Esophagus muscularis mucosa (tissue), 4 donors: ENCODE measurements around the gene MRPL39. TPM values are rescaled to one million over a fixed set of nuclear protein-coding genes. Genes with fewer than 3 reads are reported as not detected.

Experiments
- DNase-seq: peaks from one replicate; pipeline ENCODE4 v3.0.0-alpha.2; 2017; ENCODE audit errors: extremely low spot score
- H3K27ac ChIP-seq, 4 donors: fragments of 200-600 bp; sonication (generic); replicated peaks in 1 of 4; 1 replicate in 3 of 4; 2 replicates in 1 of 4; pipeline ENCODE4 v1.5.1; 2016 to 2019; ENCODE audit warnings: mild to moderate bottlenecking in 1 of 4
- H3K27me3 ChIP-seq, 4 donors: fragments of 200-600 bp; sonication (generic); one replicate each; pipeline versions ENCODE4 v1.5.1 to v1.6.0; 2016 to 2019
- H3K36me3 ChIP-seq, 4 donors: fragments of 200-600 bp; sonication (generic); one replicate each; pipeline ENCODE4 v1.5.1; 2016 to 2019
- H3K4me1 ChIP-seq, 4 donors: fragments of 200-600 bp; sonication (generic); one replicate each; pipeline ENCODE4 v1.5.1; 2016 to 2019
- H3K4me3 ChIP-seq, 4 donors: fragments of 200-600 bp; sonication (generic); 1 replicate in 2 of 4; 2 replicates in 2 of 4; pipeline ENCODE4 v1.5.1; 2016 to 2019; ENCODE audit warnings: mild to moderate bottlenecking in 4 of 4, moderate library complexity in 1 of 4
- H3K9me3 ChIP-seq, 4 donors: fragments of 200-600 bp; sonication (generic); 1 replicate in 3 of 4; 2 replicates in 1 of 4; pipeline ENCODE4 v1.5.1; 2016 to 2019
- EP300 ChIP-seq: sonication (generic); formaldehyde crosslinking; IDR thresholded peaks from one replicate; pipeline ENCODE4 v1.6.1; 2017; ENCODE audit warnings: antibody characterized with exemption
- POLR2A ChIP-seq: fragments of 450-650 bp; IDR thresholded peaks from one replicate; pipeline ENCODE4 v1.6.1; 2017; ENCODE audit warnings: antibody characterized with exemption, moderate library complexity, mild to moderate bottlenecking, low read depth
- POLR2AphosphoS5 ChIP-seq, 2 donors: sonication (generic); formaldehyde crosslinking; IDR thresholded peaks; one replicate each; pipeline ENCODE4 v1.6.1; 2017; ENCODE audit warnings: antibody characterized with exemption in 2 of 2
- WGBS: methylation state at CpG from one replicate; pipeline ENCODE4 v1.1.5; 2018; 5-methylcytosine and 5-hydroxymethylcytosine counted together
- intact Hi-C: fragments of 100-400 bp; cut with DNase I; formaldehyde crosslinking; loops from one replicate; pipeline ENCODE4 v1.15.1; 2023
- total RNA-seq, 4 donors: library from RNA; depleted of rRNA; stranded (reverse); fragments of >200 nt; gene quantifications; one replicate each; pipeline versions ENCODE4 v1.1.0 to v1.2.1, GENCODE V29; 2016
- TF ChIP-seq, protein P1 (sequence below), 3 experiments: fragments of 200-600 bp in 2 of 3; fragments of 450-650 bp in 1 of 3; sonication (generic) in 2 of 3; IDR thresholded peaks; one replicate each; pipeline ENCODE4 v1.5.1; 2017 to 2019; ENCODE audit warnings: antibody characterized with exemption in 3 of 3, mild to moderate bottlenecking in 2 of 3, moderate library complexity in 1 of 3

The MRPL39 gene
- total RNA-seq, 4 donors from 2014 or later: 22.0 to 31.8 (median 27.4) TPM

DNA sequence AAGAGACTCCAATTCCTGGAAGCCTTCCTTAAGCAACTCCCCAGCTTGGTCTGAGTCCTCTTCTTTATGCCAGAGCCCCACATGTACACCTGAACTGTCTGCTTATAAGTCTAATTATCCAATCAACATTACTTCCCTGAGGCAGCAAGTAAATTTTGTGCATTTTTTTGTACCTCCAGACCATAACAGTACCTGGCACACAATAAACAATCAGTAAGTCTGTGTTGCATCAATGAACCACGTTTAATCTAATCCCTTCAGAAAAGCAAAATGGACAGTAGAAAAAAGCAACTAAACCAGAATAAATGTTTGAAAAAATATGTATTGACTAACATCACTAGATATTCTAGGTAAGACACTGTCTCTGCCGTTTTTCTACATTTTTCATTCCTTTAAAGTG is 20.5 kb downstream of the MRPL39 start:
- intact Hi-C loops: no loop called here
- no peak for DNase-seq
- Histone ChIP-seq H3K36me3 (peaks cover 13 to 71% (median 51%) of the 10 kb centered on the region in 4 donors), H3K9me3 (no peaks in the 10 kb centered on the region), H3K4me1 (no peaks in the 10 kb centered on the region), H3K4me3 (no peak overlapping the region), H3K27ac (no peak overlapping the region), H3K27me3 (no peaks in the 10 kb centered on the region)
- WGBS: 80% methylated on average over 2 of the region's 2 CpGs
- TF ChIP-seq EP300 (no peak), POLR2AphosphoS5 (IDR thresholded peaks at IDR 0.05) (no peak), POLR2A (no peak)
- TF ChIP-seq, protein P1, sequence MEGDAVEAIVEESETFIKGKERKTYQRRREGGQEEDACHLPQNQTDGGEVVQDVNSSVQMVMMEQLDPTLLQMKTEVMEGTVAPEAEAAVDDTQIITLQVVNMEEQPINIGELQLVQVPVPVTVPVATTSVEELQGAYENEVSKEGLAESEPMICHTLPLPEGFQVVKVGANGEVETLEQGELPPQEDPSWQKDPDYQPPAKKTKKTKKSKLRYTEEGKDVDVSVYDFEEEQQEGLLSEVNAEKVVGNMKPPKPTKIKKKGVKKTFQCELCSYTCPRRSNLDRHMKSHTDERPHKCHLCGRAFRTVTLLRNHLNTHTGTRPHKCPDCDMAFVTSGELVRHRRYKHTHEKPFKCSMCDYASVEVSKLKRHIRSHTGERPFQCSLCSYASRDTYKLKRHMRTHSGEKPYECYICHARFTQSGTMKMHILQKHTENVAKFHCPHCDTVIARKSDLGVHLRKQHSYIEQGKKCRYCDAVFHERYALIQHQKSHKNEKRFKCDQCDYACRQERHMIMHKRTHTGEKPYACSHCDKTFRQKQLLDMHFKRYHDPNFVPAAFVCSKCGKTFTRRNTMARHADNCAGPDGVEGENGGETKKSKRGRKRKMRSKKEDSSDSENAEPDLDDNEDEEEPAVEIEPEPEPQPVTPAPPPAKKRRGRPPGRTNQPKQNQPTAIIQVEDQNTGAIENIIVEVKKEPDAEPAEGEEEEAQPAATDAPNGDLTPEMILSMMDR (IDR thresholded peaks at IDR 0.05): no peak

DNA sequence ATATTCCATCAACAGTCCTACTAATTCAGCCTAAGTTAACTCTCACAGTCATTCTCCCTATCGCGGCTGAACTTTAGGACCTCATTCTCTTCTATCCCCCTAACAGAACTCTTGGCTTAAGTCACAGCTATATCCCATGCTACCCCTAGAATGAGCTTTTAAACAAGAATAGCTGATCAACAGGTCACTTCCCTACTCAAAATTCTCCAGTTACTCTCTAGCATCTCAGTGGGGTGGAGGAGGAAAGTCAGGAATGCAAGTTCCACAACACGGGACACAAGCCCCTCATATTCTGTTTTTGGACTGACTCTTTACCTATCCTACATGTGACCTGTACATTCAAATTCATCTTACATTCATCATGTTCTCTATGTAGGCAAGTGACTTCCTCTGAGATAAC is 21.0 kb downstream of the MRPL39 start:
- intact Hi-C loops: no loop called here
- H3K4me3 ChIP-seq: no peak overlapping the region
- peaks cover 8 to 70% (median 47%) of the 10 kb centered on the region in 4 donors for H3K36me3 ChIP-seq
- WGBS: 94% methylated on average over 3 of the region's 3 CpGs
- H3K4me1 ChIP-seq: no peaks in the 10 kb centered on the region
- no peaks in the 10 kb centered on the region for H3K27me3 ChIP-seq
- DNase-seq: no peak
- no peak overlapping the region for H3K27ac ChIP-seq
- no peak for TF ChIP-seq EP300
- TF ChIP-seq, protein P1 (IDR thresholded peaks at IDR 0.05): no peak
- TF ChIP-seq POLR2AphosphoS5 (IDR thresholded peaks at IDR 0.05): no peak
- TF ChIP-seq POLR2A: no peak
- no peaks in the 10 kb centered on the region for H3K9me3 ChIP-seq

DNA sequence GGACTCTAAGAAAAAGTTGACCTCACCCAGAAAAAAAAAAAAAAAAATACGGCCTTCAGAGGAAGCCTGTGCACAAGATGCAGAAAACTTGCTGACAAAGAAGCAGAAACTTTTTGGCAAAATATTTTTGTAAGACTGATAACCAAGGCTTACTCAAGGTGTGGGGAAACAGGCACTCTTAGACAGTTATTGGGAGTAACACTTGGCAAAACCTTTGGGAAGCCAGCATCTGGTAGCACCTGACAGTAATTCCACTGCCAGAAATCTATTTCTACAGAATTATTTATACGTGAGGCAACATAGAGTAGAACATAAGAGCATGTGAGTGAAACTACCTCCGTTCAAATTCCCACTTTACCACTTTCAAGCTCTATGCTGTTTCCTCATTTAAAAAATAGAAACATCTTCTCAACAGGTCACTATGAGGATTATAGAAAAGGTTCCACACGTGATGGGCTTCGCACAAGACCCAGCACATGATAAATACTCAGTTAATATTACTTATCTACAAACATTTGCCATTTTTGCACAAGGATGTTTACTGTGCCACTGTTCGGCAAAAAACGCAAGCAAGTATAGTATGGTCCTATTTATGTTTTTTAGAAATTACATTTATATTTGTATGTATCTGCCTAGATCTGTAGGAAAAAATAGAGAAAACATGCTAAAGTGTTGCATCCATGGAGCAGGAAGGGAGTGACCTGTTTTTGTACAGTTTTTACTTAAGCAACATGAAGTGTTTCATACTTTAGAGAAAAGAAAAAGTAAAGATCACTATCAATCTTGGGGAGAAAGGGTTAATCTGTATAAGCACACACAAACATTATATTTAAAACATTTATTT is 22.2 kb downstream of the MRPL39 start:
- no peaks in the 10 kb centered on the region for H3K27me3 ChIP-seq
- peaks cover 8 to 64% (median 40%) of the 10 kb centered on the region in 4 donors for H3K36me3 ChIP-seq
- intact Hi-C loops: no loop called here
- no peak overlapping the region for H3K27ac ChIP-seq
- WGBS: 89% methylated on average over 7 of the region's 7 CpGs
- no peaks in the 10 kb centered on the region for H3K4me1 ChIP-seq
- TF ChIP-seq, protein P1 (IDR thresholded peaks at IDR 0.05): no peak
- TF ChIP-seq POLR2AphosphoS5 (IDR thresholded peaks at IDR 0.05) (no peak), POLR2A (no peak)
- DNase-seq: no peak
- no peaks in the 10 kb centered on the region for H3K9me3 ChIP-seq
- H3K4me3 ChIP-seq: no peak overlapping the region

DNA sequence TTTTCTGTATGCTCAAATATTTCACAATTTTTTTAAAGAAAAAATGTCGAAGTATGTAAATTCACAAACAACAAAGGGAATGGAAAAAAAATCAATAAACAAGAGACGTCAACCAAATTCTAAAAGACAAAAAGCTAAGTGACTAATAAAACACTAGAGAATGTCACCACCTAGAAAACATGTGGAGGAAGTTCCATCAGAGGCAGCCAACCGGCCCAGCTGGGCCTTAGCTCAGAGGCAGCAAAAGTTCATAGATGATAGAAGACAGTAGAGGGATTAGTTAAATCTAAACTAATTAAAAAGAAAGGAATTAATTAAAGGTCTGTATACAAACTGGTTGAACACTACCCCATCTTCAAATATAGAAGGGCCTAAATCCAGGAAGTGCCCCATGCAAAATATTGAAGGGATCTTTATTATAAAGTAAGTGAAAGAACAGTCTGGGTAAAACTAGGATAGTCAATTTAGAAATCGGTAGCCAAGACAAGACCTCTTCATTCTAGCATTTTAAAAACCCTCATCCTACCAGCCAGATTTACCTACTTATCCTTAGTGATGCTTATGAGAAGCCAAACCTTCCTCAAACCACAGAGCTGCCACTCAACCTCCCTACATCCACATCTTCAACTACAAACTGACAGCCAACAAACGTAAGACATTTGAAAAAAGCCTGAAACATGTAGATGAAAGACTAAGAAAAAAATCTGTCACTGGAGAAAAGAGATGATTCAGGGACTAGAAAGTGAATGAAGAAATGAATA is 23.7 kb downstream of the MRPL39 start:
- H3K36me3 ChIP-seq: peaks cover 5 to 50% (median 25%) of the 10 kb centered on the region in 4 donors
- no peaks in the 10 kb centered on the region for H3K27me3 ChIP-seq
- H3K9me3 ChIP-seq: no peaks in the 10 kb centered on the region
- H3K4me3 ChIP-seq: no peak overlapping the region
- no peak overlapping the region for H3K27ac ChIP-seq
- WGBS: 74% methylated on average over 5 of the region's 5 CpGs
- H3K4me1 ChIP-seq: no peaks in the 10 kb centered on the region
- DNase-seq: no peak
- intact Hi-C loops: no loop called here
- TF ChIP-seq POLR2A: no peak
- no peak for TF ChIP-seq EP300
- TF ChIP-seq POLR2AphosphoS5 (IDR thresholded peaks at IDR 0.05): no peak
- TF ChIP-seq, protein P1 (IDR thresholded peaks at IDR 0.05): no peak
